Inflammatory macrophage (primary cell): ENCODE measurements around the gene ARHGAP19.

Experiments
- DNase-seq, 2 donors: peaks; one replicate each; pipeline ENCODE4 v3.0.0-alpha.2; 2020 to 2022
- total RNA-seq, 18 experiments: gene quantifications; one replicate each; lab custom pipeline; 2026; ENCODE audit warnings: mixed read lengths in 6 of 18, inconsistent platforms in 2 of 18; lab: John Stamatoyannopoulos, UW

ARHGAP19 gene
- 3.0 to 33.5 (median 17.0) reads per million in 18 experiments for total RNA-seq

GRCh38 chr10:97292097-97292861 is at the start of gene ARHGAP19:
Gene ARHGAP19 (minus strand): TSS chr10:97292637. CDS start chr10:97292627, 10 bp downstream.
- DNase-seq, result peak; percentile 98 to 100

GRCh38 chr10:97341416-97341815 is 49.0 kb upstream of the ARHGAP19 start:
- no peak for DNase-seq

- no peak for DNase-seq
Observed at GRCh38 chr10:97338041-97338440, 45.6 kb upstream of the ARHGAP19 start.

- DNase-seq, result no peak
Observed at GRCh38 chr10:97336942-97337831, 44.8 kb upstream of the ARHGAP19 start.

- no peak for DNase-seq
Observed at GRCh38 chr10:97336446-97336845, 44.0 kb upstream of the ARHGAP19 start.

- DNase-seq, result peak in 1 of 2 donors; percentile 72
Observed at GRCh38 chr10:97336006-97336405, 43.6 kb upstream of the ARHGAP19 start.

GRCh38 chr10:97335188-97335619 is 42.8 kb upstream of the ARHGAP19 start:
- DNase-seq, result no peak

GRCh38 chr10:97334370-97335175 is 42.1 kb upstream of the ARHGAP19 start, which contains the start of gene FRAT2:
Gene FRAT2 (minus strand): TSS chr10:97334729. CDS start chr10:97334572, 157 bp downstream.
- DNase-seq, result peak; percentile 90 to 91

- peak; percentile 85 to 92 for DNase-seq
Observed at GRCh38 chr10:97333601-97334369, 41.3 kb upstream of the ARHGAP19 start.

GRCh38 chr10:97333351-97333600 is 40.8 kb upstream of the ARHGAP19 start:
- DNase-seq, result peak in 1 of 2 donors; percentile 24

- DNase-seq, result peak; percentile 38 to 70
Observed at GRCh38 chr10:97332591-97333350, 40.3 kb upstream of the ARHGAP19 start.

GRCh38 chr10:97331153-97331703 is 38.8 kb upstream of the ARHGAP19 start:
- no peak for DNase-seq

- DNase-seq, result no peak
Observed at GRCh38 chr10:97329766-97330165, 37.3 kb upstream of the ARHGAP19 start.

GRCh38 chr10:97328646-97329453 is 36.4 kb upstream of the ARHGAP19 start:
- DNase-seq, result no peak

GRCh38 chr10:97327348-97328294 is 35.2 kb upstream of the ARHGAP19 start:
- DNase-seq, result no peak

- no peak for DNase-seq
Observed at GRCh38 chr10:97325754-97326153, 33.3 kb upstream of the ARHGAP19 start.

GRCh38 chr10:97323501-97323900 is 31.1 kb upstream of the ARHGAP19 start:
- no peak for DNase-seq

GRCh38 chr10:97321804-97322190 is 29.4 kb upstream of the ARHGAP19 start:
- DNase-seq, result no peak
